Daoy (cell line): ENCODE results near the gene FAU. TPM values are rescaled to one million over a fixed set of nuclear protein-coding genes. Genes with fewer than 3 reads are reported as not detected.

Experiments
- DNase-seq: peaks from one replicate; pipeline ENCODE4 v3.0.0-alpha.2; 2015; ENCODE audit warnings: low read depth
- total RNA-seq: library from RNA; depleted of rRNA; stranded (reverse); fragments of >200 nt; shearing (Covaris generic); gene quantifications from 2 replicates; pipeline ENCODE4 v1.2.3, GENCODE V29; 2014

FAU gene
- total RNA-seq, 1 experiment from 2014 or later = 654 TPM

DNA sequence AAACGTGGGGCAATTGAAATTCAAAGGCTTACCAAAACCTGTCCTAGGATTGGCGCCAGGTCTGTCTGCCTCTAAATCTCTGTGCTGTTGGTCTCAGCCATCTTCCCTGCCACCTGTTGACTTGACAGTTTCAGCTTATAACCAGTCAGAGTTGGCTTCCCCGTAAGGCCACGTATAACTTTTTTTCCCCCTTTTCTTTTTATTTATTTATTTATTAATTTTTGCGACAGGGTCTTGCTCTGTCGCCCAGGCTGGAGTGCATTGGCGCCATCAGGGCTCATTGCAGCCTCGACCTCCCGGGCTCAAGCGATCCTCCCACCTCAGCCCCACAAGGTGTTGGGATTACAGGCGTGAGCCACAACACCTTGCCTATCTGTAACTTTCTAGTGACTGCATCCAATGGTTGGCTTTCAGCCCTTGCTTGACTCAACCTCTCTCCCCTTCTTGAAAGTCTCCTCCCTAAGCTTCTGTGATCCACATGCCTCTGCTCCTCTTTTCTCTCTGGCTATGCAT lies 13.8 kb upstream of the FAU start:
- DNase-seq = no peak

DNA sequence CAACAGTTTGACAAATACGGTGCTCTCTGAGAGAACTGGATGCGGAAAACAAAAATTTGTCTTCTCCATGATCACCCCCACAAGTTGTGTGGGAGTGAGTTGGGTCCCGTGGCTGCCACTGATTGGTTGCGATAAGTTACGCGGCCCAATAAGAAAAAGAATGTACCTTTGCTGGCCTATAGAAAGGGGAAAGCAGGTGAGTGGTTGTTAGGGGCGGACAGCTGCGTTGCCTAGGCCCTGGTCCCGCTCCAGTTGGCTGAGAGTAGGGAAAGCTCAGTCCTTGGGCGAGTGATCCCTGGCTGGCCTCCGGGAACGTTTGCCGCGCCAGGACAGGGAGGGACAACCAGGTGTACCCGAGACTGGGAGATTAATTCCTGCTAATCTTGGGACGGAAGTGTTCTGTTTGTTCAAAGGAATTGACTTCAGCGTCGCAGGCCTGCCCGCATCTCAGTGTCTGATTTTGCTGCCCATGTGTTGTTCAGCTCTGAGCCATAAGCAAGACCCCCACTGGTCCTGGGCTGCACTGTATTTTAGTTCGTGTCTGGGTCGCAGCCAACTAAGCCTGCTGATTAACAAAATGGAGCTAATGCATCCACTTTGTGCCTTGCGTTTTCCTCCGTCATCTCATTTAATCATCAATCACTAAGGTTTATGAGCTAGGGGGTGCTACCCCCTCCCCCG lies 13.2 kb upstream of the FAU start:
- DNase-seq = peak; percentile 97

DNA sequence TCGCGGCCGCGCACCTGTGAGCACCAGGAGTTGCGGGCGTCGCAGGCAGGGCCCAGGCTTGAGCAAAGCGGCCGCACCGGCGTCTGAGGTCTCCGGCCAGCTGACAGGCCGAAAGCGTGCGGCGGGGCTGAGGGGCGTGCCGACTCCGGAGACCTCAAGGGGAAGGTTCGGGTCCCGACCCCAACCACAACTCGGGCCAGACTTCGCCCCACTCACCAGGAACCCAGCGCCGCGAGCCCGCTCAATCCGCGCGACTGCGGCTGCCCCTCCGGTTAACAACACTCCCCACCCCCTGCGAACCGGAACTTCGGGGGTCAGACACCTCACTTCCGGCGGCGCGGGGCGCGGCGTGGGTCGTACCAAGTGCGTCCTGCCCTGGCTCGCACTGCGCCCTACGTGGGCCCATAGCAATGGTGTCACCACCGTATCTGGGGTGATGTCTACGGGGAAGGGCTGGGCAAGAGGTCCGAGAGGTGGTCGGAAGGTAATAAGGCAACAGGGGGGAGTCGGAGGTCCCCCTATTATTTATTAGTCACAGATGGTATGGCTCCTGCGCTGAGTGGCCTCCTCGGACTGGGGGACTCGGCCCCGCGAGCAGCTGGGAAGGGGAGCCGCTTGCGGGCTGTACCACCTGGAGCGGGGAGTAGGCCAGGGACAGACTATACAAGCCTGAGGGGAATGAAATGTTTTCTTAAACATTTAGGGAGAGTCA lies 12.5 kb upstream of the FAU start, which contains the start of gene SYVN1:
SYVN1 (minus strand) TSS at position 280 of the 712 bp plus-strand sequence. CDS start 918 bp downstream, outside the sequence.
- DNase-seq = peak; percentile 92

DNA sequence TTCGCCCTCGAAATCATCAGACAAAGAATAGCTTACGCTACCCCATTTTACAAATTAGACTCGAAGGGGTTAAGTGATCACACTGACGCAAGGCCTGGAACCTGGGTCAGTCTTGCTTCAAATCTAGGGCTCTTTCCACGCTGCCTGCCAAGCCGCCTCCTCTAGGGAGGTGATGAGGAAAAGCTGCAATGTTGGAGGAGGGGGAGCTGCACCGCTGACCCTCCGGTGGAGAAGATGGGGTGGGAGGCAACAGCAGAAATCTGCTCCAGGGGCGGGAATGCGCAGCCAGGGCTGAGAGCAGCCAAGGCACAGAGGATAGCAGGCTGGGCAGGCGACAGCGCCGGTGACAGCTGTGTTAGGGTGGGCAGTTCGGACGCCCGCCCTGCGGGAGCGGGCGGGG lies 11.8 kb upstream of the FAU start:
- no peak for DNase-seq

DNA sequence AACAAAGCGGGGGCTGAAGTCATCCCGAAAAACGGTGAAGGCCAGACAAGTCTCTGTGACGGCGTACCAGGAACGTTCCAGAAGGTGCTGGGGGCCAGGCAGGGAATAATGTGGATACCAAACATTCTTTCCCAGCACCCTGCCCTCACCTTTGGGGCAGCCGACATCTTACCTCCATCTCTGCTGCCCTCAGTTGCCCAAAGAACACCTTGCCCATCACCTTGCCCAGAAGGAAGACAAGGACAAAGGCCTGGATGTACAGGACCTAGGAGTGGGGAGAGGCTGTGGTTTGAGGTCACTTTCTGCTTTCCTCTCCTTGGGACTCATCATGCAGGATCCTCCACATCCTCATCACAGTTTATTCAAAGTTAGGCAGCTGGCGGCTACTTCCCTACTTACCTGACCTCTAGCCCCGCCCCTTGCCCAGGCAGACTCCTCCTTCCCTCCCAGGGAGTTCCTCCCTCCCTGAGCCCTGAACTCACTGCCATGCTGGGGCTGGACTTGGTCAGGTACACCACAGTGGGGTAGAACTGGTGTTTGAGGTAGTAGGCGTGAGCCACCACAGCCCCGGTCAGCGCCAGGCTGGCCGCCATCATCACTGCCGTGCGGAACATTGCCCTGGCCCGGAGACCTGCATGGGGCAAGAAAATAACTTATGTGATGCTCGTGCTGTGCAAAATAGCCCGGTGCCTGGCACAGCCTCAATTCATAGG lies 11.2 kb upstream of the FAU start:
- DNase-seq = no peak

DNA sequence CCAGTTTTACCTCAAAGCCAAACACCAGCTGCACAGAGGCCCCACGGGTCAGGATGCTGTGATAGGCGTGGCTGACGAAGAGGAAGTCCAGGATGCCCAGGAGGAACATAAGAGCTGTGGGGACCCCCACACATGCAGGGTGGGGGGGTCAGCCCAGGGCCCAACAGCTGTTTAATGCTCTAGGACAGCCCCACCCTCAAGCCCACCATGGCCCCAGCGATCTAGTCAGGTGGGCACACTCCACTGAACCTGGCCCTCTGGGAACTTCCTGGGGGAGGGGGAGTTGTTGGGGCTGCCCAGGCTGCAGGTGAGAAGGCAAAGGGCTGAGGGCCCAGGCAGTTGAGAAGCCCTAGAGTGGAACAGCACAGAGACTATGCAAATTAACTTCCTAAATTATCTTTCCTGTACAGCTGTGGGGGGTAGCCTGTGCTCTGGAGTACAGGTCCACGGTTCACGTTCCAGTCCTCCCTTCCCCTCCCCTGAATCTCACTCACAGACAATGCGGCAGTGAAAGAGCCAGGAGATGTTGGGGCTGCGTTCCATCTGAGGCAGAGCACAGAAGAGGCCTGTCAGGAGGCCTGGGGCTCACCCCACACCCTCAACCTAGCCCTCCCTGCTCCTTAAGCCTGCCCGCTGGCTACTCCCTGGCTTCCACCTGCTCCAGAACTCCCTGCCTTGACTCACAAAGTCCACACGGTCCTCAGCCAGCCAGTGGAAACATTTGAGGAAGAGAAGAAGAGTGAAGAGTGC lies 10.5 kb upstream of the FAU start:
- no peak for DNase-seq

DNA sequence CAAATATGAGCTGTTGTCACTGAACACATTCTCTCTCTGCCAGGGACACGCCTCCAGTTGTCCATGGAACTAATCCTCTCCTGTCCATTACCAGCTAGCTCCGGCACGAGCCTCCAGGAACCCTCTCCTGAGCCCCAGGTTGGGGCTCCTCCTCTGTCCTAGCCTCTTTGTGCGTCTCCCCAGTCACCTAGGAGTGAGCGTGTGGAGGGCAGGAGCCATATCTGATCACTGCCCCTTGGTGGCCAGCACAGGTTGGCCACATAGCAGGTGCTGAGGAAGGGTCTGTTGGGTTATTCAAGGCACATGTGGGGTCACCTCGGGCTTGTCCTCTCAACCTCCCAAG lies 9.9 kb upstream of the FAU start:
- DNase-seq = no peak

DNA sequence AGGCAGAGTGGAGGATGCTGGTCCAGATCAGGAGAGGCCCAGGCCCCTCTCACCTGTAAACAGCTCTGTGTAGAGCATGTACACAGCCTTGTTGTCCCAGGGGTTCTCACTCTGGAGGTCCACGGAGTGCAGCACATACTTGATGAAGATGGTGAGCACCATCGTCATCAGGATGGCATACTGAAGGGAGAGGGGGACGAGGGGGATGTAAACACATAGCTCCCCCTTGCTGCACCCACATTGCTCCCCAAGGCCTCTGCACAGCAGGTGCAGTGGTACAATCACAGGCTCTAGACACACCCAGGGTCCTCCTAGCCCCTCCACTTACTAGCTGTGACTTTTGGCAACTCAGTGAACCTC lies 9.5 kb upstream of the FAU start:
- no peak for DNase-seq

DNA sequence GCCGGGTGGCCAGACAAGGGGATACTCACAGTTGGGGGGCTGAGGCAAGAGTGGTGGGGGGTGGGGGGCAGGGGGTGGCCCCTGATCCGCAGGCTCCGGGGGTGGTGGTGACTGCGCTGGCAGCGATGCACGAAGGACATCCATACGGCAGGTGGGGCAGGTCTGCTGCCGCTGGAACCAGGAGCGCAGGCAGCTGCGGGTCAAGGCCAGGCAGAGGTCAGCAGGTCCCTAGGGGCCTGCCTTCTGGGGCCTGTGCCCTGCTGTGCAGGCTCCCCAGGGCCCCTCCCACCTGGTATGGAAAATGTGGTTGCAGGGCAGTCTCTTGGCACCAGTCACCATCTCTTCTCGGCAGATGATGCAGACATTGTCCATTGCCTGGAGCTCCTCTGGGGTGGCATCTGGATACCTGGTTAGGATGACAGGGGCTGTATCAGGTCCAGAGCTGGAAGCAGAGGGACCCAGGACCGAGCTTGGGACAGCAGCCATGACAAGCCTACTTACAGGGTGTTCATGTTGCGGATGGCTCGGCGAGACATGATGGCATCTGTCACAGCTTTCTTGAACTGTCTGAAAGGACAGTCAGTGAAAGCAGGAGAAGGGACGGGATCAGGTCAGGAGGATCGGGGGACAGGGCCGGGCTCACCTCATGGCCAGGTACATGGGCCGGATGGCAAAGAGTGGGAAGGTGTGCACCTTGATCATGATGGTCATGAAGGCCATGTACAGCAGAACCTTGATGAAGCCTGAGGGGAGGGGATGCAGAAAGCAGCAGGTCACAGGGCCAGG lies 8.9 kb upstream of the FAU start:
- no peak for DNase-seq

DNA sequence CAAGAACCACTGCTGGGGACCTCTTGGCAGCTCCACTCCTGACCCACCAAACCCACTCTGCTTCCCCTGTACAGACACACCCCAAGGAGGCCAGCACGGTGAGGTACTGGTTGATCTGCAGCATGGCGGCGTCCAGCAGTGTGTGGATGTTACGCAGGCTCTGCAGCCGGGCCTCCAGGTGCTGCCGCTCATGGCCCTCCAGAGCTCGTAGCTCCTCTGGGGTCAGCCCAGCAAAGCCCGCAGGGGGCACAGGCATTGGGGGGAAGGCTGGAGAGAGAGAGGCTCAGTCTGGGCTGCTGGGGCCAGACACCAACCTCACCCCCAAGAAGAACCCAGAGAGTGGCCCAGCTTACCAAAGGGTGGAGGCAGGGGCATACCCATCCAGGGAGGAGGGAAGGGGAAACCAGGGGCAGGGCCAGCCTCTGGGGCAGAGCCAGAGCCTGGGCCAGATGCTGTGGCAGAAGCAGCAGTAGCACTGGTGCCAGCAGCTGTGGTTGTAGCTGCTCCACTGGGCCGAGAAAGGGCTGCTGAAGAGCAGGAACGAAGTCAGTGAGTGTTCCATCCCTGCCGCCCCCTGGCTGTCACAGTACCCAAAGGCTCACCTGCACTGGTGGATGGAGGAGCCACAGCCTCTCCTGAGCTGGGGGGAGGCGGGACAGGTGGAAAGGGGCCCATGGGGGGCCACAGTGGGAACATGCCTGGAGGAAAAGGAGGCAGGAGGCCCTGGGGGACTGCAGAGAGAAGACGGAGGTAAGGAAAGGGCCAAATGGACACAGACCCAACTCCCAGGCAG lies 7.9 kb upstream of the FAU start:
- no peak for DNase-seq

DNA sequence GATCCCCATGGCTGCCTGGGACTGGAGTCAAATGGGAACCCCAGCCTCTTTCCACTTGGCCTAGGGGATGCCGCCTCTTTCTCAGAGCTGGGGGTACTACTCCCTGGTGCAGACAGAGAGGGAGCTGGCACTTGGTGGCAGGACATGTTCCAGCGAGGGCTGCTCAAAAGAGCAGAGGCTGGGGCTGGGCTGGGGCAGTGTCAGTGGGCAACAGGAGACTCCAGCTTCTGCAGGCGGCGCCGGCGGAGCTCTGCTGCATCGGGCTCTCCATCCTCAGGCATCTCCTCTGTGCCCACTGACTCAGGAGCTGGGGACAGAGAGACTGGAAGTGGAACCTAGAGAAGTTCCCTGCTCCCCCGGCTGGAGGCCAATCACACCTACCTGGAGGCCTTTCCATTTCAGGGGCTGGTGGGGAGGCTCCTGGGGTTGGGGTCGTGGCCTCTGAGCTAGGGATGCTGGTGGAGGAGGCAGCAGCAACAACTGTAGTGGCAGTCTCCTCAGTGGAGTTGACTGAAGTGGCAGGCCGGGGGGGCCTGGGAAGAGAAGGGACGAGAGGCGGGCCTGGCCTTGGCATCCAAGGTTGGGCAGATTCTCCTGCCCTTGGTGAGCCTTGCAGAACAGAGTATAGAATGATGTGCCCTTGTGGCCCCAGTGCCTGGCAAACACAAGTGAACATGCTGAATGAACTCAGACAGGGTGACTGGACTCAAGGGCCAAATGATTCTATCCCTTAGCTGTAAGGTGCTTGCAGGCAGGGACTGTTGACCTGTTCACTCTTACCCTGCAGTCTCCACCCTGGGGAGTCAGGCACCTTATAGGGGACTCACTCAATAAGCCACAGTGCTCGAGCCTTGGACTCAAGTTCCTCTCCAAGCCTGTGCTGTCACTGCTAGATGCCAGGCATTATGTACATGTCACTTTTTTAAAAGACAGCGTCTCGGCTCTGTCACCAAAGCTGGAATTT lies 6.5 kb upstream of the FAU start:
- DNase-seq = no peak

DNA sequence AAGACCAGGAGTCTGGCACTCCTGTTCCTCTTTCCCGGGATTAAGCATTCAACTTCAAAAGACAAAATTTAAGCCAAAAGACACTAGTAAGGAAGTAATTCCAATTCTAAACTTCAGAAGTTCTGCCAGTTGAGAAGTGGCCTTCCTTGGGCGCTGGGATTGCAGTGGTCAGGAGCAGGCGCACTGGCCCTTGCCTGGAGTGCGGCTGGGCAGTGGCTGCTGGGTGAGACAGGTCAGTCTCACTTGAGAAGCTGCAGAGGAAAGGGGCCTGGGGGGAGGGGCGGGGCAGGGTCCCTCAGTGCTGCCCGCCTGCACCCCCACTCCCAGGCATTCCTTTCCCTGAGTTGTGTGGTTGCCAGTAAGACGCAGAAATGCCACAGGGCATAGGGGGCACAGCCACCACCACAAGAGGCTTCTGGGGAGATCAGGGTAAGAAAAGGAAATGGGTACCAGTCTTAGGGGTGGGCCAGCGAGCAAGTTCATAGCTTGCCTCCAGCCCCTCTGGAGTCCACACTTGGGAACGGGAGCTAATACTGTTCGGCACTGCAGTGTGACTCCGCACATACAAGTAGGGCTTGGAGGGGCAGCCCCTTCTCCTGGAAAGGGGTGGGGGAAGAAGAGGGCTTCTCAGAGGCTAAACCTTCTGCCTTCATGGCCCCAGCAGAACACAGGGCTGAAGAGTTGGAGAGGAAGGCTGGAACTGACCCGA lies 5.7 kb upstream of the FAU start:
- no peak for DNase-seq

DNA sequence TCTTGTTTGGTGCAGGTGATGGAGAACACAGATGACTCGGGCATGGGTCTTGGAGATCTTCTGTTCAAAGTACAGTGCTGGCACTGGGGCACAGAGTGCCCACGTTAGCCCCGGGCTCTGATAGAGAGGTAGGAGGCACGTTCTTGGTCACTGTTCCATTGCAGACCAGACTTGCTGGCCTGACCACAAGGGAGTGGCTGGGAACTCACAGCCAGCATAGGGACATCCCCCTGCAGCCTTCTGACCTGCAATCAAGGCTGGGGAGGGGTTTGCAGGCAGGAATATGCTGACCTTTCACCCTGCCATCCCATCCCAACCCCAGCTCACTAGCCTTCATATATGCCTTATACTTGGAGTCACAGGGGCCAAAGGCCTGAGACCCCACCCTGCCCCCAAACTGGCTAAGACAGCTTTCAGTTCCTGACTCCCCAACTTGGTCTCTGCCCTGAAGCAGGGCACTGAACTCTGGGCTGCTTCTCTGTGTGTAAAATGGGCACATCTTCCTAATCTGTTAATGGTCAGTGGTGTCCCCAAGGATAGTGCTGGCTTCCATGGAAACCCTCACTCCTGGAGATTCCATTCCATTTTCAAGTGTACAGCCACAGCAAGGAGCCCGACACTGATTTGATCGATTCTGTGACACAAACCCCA lies 4.8 kb upstream of the FAU start:
- no peak for DNase-seq

DNA sequence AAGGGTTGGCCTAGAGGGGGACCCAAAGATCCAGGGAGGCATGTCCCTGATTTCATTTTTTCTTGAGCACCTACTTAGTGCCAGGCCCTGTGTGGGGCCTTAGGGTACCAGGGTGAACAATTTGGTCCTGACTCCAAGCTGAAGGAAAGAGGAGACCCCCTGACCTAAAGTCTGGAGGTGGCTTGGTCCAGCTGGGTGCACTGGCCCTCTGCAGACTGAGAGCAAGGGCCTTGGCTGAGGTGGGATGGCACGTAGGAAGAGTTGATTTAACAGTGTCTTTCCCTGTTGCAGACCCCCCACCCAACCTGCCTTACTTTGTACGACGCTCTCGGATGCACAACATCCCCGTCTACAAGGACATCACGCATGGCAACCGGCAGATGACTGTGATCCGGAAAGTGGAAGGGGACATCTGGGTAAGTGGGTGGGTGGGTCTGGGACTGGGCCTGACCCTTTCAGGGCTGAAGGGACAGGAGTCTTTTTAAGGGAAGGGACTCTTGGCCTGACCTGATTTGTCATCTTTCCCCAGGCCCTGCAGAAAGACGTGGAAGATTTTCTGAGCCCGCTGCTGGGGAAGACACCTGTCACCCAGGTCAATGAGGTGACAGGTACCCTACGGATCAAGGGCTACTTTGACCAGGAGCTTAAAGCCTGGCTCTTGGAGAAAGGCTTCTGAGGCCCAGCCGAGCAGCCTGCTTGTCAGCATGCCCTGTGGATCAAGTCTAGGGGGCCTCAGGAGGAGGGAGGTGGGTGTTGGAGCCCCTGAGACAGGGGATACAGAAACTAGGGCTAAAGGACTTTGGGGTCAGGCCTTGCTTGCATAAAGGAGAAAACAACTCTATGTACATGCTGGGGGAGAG lies 3.5 kb upstream of the FAU start:
- DNase-seq = no peak

DNA sequence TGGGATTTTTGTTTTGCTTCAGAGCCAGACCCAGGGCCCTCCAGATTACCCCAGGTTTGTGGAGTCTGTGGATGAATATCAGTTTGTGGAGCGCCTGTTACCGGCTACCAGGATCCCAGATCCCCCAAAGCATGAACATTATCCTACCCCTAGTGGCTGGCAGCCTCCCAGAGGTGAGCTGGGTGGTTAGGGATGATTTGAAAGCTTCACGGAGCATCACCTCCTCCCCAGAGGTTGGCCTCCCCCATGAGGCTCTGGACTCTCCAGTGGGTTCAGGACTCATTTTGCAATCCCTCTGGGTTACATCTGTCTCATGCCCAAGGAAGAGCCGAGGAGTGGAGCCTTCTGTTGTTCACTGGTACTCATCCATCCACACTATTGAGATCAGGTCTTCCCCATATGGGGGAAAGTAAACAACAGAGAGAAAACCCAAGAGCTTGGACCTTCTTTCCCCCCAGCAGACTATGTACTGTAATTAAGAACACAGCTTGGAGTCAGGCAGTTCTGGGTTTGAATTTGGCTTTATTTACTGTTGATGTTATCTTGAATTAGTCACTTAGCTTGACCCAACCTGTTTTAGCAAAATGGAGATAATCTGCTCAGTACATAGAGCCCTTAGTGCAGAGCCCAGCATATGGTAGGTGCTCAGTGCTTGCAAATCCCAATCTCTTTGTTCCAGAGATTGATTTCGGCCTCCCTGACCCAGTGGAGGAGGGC lies 2.7 kb upstream of the FAU start:
- DNase-seq = no peak

DNA sequence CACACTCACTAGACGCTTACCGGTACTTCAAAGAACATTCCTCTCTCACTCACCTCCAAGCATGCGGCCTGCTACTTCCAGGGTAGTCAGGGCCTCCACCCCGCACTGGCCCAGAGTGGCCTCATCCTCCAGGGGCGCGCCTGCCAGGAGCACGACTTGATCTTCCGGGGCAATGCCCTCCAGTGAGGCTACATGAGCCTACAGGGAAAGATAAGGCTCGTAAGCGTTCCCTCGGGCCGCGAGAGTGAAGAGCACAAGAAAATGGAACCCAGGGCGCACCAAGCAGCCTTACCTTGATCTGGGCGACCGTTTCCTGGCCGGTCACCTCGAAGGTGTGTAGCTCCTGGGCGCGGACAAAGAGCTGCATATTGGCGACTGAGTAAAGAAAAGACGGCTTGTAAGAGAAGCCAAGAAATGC lies 478 bp downstream of the FAU start:
- no peak for DNase-seq
